Effector memory CD4-positive, alpha-beta T cell (primary cell): Measurements from ENCODE around the gene OBSCN.

Source experiments
- DNase-seq, 3 donors: peaks; one replicate each; pipeline ENCODE4 v3.0.0-alpha.2; 2020
- H3K27ac ChIP-seq: 2 replicates; pipeline ENCODE4 v1.7.0; 2013; ENCODE audit warnings: mild to moderate bottlenecking, low read length, moderate library complexity; ENCODE audit not compliant: insufficient read depth, poor library complexity, severe bottlenecking
- H3K27me3 ChIP-seq: replicated peaks from 2 replicates; pipeline ENCODE4 v1.7.0; 2013; ENCODE audit warnings: mild to moderate bottlenecking, low read length; ENCODE audit not compliant: insufficient read depth, control insufficient read depth, poor library complexity, severe bottlenecking
- H3K36me3 ChIP-seq: 2 replicates; pipeline ENCODE4 v1.7.0; 2013; ENCODE audit warnings: mild to moderate bottlenecking, low read length, moderate library complexity; ENCODE audit not compliant: control insufficient read depth, insufficient read depth
- H3K4me1 ChIP-seq: 2 replicates; pipeline ENCODE4 v1.7.0; 2013; ENCODE audit warnings: low read length, mild to moderate bottlenecking; ENCODE audit not compliant: control insufficient read depth, insufficient read depth, poor library complexity, severe bottlenecking
- H3K4me3 ChIP-seq: 2 replicates; pipeline ENCODE4 v1.7.0; 2013; ENCODE audit warnings: low read length, low read depth, mild to moderate bottlenecking; ENCODE audit not compliant: insufficient read depth, poor library complexity, severe bottlenecking
- H3K9me3 ChIP-seq: 2 replicates; pipeline ENCODE4 v1.7.0; 2013; ENCODE audit warnings: mild to moderate bottlenecking, low read length, moderate library complexity; ENCODE audit not compliant: control insufficient read depth

Gene OBSCN

DNA sequence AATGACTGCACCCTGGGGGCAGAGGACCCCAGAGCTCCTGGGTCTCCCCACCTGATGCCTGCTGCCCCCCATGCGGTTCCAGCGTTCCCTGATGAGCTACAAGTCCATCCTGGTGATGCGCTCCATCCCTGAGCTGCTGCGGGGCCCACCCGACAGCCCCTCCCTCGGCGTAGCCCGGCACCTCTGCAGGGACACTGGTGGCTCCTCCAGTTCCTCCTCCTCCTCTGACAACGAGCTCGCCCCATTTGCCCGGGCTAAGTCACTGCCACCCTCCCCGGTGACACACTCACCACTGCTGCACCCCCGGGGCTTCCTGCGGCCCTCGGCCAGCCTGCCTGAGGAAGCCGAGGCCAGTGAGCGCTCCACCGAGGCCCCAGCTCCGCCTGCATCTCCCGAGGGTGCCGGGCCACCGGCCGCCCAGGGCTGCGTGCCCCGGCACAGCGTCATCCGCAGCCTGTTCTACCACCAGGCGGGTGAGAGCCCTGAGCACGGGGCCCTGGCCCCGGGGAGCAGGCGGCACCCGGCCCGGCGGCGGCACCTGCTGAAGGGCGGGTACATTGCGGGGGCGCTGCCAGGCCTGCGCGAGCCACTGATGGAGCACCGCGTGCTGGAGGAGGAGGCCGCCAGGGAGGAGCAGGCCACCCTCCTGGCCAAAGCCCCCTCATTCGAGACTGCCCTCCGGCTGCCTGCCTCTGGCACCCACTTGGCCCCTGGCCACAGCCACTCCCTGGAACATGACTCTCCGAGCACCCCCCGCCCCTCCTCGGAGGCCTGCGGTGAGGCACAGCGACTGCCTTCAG lies 163.3 kb downstream of the OBSCN start:
- Histone ChIP-seq H3K27ac (no peak overlapping the region), H3K27me3 (no peaks in the 10 kb centered on the region), H3K9me3 (no peaks in the 10 kb centered on the region), H3K4me3 (no peak overlapping the region), H3K36me3 (no peaks in the 10 kb centered on the region), H3K4me1 (no peaks in the 10 kb centered on the region)
- DNase-seq: no peak

DNA sequence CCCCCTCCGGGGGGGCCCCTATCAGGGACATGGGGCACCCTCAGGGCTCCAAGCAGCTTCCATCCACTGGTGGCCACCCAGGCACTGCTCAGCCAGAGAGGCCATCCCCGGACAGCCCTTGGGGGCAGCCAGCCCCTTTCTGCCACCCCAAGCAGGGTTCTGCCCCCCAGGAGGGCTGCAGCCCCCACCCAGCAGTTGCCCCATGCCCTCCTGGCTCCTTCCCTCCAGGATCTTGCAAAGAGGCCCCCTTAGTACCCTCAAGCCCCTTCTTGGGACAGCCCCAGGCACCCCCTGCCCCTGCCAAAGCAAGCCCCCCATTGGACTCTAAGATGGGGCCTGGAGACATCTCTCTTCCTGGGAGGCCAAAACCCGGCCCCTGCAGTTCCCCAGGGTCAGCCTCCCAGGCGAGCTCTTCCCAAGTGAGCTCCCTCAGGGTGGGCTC lies 163.9 kb downstream of the OBSCN start:
- Histone ChIP-seq H3K4me1 (no peaks in the 10 kb centered on the region), H3K27me3 (no peaks in the 10 kb centered on the region), H3K27ac (no peak overlapping the region), H3K36me3 (no peaks in the 10 kb centered on the region), H3K4me3 (no peak overlapping the region), H3K9me3 (no peaks in the 10 kb centered on the region)
- DNase-seq: no peak

DNA sequence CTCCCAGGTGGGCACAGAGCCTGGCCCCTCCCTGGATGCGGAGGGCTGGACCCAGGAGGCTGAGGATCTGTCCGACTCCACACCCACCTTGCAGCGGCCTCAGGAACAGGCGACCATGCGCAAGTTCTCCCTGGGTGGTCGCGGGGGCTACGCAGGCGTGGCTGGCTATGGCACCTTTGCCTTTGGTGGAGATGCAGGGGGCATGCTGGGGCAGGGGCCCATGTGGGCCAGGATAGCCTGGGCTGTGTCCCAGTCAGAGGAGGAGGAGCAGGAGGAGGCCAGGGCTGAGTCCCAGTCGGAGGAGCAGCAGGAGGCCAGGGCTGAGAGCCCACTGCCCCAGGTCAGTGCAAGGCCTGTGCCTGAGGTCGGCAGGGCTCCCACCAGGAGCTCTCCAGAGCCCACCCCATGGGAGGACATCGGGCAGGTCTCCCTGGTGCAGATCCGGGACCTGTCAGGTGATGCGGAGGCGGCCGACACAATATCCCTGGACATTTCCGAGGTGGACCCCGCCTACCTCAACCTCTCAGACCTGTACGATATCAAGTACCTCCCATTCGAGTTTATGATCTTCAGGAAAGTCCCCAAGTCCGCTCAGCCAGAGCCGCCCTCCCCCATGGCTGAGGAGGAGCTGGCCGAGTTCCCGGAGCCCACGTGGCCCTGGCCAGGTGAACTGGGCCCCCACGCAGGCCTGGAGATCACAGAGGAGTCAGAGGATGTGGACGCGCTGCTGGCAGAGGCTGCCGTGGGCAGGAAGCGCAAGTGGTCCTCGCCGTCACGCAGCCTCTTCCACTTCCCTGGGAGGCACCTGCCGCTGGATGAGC lies 164.5 kb downstream of the OBSCN start:
- no peaks in the 10 kb centered on the region for H3K9me3 ChIP-seq
- DNase-seq: no peak
- H3K4me3 ChIP-seq: no peak overlapping the region
- no peaks in the 10 kb centered on the region for H3K4me1 ChIP-seq
- no peaks in the 10 kb centered on the region for H3K27me3 ChIP-seq
- H3K36me3 ChIP-seq: no peaks in the 10 kb centered on the region
- no peak overlapping the region for H3K27ac ChIP-seq

DNA sequence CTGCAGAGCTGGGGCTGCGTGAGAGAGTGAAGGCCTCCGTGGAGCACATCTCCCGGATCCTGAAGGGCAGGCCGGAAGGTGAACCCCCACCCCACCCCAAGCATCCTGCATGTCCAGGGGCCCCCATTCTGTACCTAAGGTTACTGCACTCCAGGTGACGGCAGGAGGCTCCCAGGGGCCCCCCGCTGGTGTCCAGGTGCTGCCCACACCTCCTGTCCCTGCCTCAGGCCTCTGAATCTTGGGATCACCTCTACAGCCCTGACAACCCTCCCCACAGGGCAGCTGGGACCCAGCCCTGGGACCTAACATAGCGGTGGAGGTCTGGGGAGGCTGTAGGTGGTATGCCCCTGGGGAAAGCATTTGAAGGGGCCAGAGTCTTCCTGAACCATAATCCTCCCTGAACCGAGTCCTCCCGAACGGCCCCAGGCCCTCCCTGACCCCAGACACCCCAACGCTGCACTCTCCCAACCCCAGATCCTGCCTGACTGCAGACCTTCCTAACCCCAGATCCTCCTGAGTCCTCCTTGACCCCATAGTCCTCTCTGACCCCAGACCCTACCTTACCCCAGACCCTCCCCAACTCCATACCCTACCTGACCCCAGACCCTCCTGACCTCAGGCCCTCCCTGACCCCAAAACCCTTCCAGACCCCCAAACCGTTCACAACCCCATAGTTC lies 165.3 kb downstream of the OBSCN start:
- no peak overlapping the region for H3K27ac ChIP-seq
- no peak for DNase-seq
- no peaks in the 10 kb centered on the region for H3K9me3 ChIP-seq
- H3K27me3 ChIP-seq: no peaks in the 10 kb centered on the region
- peaks cover 4% of the 10 kb centered on the region for H3K4me1 ChIP-seq
- H3K36me3 ChIP-seq: no peaks in the 10 kb centered on the region
- no peak overlapping the region for H3K4me3 ChIP-seq

DNA sequence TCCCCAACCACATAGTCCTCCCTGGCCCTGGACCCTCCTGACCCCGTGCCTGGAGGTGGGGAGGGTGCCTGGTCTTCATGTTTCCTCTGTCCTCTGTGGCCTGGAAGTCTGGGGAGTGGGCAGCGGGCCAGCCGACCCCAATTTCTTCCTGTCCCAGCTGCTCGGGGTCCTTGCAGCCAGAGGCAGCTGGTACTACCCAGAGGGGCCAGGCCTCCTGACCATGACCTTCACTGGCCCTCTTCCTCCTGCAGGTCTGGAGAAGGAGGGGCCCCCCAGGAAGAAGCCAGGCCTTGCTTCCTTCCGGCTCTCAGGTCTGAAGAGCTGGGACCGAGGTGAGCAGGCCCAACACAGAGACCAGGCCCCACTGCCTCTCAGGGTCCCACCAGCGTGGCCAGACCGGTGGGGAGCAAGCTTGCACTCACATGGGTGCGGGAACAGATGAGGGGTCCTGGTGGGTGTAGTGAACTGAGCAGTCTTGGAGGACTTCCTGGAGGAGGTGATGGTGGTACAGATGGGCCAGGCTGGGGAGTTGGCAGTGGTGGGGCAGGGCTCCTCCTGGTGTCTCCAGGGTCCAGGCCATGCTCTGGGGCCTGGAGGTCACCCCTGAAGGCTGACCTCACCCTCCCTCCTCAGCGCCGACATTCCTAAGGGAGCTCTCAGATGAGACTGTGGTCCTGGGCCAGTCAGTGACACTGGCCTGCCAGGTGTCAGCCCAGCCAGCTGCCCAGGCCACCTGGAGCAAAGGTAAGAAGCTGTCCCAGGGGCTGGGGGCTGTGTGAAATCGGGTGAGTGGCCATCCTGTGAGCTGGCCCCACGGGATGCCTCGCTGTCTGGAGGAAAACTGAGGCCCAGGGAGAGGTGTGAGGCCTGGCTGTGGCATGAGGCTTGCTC lies 166.1 kb downstream of the OBSCN start:
- Histone ChIP-seq H3K27me3 (no peaks in the 10 kb centered on the region), H3K4me3 (no peak overlapping the region), H3K36me3 (no peaks in the 10 kb centered on the region), H3K27ac (no peak overlapping the region), H3K4me1 (peaks cover 9% of the 10 kb centered on the region), H3K9me3 (no peaks in the 10 kb centered on the region)
- no peak for DNase-seq

DNA sequence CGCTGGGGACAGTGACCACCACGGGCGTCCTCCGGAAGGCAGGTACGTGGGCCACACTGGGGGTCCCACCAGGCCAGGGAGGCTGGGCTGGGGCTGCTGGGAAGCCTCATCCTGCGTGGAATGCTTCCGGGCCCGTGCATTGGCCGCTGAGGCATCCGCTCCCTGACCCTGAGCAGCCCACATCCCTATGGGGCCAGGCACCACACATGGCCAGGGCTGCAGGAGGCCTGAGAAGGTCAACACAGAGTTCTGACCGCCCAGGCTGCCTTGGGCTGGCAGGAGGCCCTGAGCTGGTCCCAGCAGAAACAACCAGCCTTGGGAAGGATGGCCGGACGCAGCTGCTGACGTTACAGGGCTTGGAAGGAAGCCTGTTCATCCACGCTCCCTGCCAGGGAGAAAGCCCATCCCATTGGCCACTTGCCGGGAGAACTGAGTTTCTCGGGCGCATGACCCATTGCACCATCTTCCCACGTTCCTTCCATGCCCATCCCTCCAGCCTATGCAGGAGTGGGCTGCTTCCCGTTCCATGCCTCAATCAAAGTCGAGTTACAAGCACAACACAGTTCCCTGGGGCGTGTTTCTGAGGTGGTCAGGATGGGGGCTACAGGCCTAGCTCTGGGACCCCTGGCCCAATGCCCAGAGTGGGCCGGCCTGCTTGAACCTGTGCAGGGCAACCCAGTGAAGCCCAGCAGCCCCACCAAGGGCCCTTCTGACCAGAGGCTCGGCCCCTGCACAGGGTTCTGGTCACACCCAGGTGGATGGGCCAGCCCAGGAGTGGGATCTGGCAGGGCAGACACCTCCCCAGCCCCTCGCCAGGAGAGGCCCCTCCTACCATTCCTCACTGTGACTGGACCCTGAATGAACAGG lies 167.1 kb downstream of the OBSCN start:
- peaks cover 12% of the 10 kb centered on the region for H3K4me1 ChIP-seq
- H3K27me3 ChIP-seq: no peaks in the 10 kb centered on the region
- H3K36me3 ChIP-seq: no peaks in the 10 kb centered on the region
- H3K4me3 ChIP-seq: no peak overlapping the region
- no peak for DNase-seq
- no peaks in the 10 kb centered on the region for H3K9me3 ChIP-seq
- no peak overlapping the region for H3K27ac ChIP-seq

DNA sequence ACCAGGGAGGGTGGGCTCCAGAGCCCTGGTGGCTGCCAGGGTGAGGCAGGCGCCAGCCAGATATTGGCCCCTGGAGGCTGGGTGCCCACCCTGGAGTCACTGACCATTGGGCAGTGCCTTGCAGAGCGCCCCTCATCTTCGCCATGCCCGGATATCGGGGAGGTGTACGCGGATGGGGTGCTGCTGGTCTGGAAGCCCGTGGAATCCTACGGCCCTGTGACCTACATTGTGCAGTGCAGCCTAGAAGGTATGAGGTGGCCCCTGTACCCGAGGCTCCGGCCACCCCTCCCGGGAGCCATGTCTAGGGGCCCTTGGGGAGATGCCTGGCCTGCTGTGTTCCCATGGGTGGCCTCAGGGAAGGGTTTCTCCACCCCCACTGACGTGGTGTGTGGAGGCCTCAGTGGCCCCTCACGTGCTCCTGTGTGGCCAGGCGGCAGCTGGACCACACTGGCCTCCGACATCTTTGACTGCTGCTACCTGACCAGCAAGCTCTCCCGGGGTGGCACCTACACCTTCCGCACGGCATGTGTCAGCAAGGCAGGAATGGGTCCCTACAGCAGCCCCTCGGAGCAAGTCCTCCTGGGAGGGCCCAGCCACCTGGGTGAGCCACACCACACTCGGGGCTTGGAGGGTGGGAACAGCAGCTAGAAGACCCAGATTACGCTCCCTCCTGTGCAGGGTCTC lies 167.9 kb downstream of the OBSCN start:
- no peaks in the 10 kb centered on the region for H3K27me3 ChIP-seq
- H3K4me3 ChIP-seq: no peak overlapping the region
- no peaks in the 10 kb centered on the region for H3K9me3 ChIP-seq
- DNase-seq: no peak
- peaks cover 12% of the 10 kb centered on the region for H3K4me1 ChIP-seq
- H3K36me3 ChIP-seq: no peaks in the 10 kb centered on the region
- no peak overlapping the region for H3K27ac ChIP-seq

DNA sequence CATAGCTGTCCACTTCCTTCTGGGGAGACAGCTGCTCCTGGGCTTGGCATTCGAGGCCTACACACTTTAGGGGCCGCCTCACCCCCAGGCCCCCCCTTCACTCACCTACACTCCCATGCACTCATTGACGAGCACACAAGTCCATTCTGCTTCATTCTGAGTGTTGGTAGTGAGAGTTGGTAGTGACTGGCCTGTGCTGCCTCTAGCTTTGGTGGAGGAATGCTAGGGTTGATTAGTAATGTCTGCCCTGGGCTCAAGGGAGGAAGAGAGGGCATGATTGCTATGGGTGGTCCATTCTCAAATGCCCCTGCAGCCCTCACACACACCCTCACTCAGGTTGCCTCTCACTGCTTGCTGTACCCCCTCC lies 168.4 kb downstream of the OBSCN start:
- no peaks in the 10 kb centered on the region for H3K27me3 ChIP-seq
- no peak for DNase-seq
- H3K9me3 ChIP-seq: no peaks in the 10 kb centered on the region
- no peak overlapping the region for H3K27ac ChIP-seq
- H3K4me1 ChIP-seq: peaks cover 12% of the 10 kb centered on the region
- H3K36me3 ChIP-seq: no peaks in the 10 kb centered on the region
- no peak overlapping the region for H3K4me3 ChIP-seq
